Stimulated activated CD4-positive, alpha-beta T cell treated with anti-CD3 and anti-CD28 coated beads, Interleukin-4, amount 100 ng/mL, for 4 hours (primary cell): ENCODE measurements around the gene ATPAF1.
A peak's percentile ranks its signal among the peaks of the same experiment; 100 is the strongest.
"Not testable (repeated sequence)": the region's sequence is repeated elsewhere in the genome, so short reads cannot be mapped to it uniquely, and the experiment has no call there.

Experiments
- DNase-seq, 2 experiments: peaks; one replicate each; pipeline ENCODE4 v3.0.0-alpha.2; 2020

Gene ATPAF1

DNA sequence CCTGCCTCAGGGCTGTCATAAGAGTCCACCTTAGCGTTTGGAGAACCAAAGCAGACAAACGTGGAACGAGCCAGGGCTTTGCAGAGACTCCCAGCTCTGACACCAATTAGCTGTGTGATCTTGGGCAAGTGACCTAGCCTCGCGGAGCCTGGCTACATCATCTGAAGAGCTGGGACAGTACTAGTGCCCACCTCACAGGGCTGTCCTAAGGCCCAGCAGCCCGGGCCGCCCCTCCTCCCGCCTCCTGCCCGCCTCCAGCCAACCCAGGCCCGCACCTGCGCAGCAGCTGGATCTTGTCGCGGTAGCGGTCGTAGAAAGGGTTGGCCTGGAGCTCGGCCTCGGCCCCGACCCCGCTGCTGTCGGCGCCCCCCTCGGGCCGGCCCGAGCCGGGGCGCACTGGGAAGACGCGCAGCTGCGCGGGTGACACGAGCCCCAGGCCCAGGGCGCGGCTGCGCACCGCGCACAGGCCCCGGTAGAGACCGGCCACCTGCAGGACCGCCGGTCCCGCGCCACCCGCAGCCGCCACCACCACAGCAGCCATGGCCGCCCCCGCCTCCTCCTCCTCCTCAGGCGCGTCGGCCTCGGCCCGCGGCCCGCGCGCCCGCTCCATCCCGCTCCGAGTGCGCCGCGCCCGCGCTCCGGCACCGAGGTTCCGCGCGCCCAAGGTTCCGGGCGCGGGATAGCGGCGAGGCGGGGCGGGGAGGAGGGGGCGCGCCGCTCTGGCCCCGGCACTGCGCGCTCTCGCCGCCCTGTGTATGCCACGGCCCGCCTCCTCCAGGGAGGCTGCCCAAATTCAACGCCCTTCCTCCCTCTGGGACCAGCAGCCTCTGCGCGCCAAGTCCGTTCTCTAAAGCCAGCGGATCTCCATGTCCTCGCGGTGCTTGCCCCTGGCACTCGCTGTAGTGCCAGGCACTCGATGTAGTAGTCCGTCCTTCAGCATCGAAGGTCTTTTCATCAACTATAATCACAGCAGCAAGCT lies at the start of gene ATPAF1:
Gene ATPAF1, minus strand, starts transcription at position 583 of the 979 bp plus-strand sequence. Its CDS starts 42 bp downstream, at position 541.
- DNase-seq: peak; percentile 57 to 65

GRCh38 chr1:46717654-46718053 lies 49.5 kb upstream of the ATPAF1 start:
- no peak for DNase-seq

DNA sequence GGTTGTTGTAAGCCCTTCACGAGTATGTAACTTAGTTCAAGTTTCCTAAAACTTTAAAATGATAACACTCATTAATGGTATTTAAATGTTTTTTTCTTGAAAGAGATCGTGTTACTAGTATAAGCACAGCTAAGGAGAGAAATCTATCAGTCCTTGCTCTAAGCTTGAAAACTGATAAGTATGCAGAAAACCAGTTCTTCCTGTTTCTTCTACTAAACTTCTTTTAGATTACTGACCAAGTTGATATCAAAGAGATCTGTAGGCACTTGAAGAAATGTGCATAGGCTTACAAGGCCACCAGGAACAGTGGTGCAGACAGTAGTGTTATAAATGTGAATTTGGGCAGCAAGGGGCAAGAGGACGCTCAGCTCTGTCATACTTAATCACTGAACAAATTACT lies 46.8 kb upstream of the ATPAF1 start:
- no peak for DNase-seq

- no peak for DNase-seq
These were observed 40.0 kb upstream of the ATPAF1 start for GRCh38 chr1:46708121-46708520.

- no peak for DNase-seq
These were observed 37.2 kb upstream of the ATPAF1 start for GRCh38 chr1:46705408-46705807.

- no peak for DNase-seq
These were observed 35.9 kb upstream of the ATPAF1 start for GRCh38 chr1:46703927-46704641.

DNA sequence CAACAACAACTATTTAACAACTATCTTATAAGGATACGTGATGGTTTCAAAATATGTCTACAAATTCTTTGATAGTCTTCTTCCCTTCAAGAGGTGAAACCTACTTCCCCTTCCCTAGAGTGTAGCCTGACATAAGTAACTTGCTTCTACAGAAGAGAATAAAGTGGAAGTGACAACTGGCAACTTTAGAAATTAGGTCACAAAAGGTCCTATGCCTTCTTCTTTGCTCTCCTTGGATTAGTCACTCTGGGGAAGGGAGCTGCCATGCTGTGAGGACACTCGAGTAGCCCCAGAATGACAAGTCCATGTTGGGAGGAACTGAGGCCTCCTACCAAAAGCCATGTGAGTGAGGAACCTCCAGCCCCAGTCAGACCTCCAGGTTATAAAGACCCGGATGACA lies 31.5 kb upstream of the ATPAF1 start:
- DNase-seq: no peak

DNA sequence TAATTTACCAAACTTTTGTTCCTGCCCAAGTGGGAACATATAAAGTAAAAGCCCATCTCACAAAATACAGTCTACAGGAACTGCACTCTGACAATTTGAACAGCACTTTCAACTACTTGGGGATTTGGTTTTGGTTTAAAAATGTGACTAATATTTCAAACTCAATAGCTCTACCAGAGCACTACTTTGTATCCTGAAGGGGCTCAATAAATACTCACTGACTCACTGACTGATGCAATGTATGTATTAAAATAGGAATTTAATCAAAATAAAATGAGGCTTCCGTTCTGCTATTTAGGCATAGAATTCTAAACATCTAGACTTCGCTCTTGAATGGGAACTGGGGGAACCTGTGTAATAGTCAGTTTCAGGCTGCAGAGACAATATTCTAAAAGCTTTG lies 28.9 kb upstream of the ATPAF1 start:
- no peak for DNase-seq

- DNase-seq: not testable (repeated sequence)
These were observed 26.5 kb upstream of the ATPAF1 start for GRCh38 chr1:46694676-46695075.

DNA sequence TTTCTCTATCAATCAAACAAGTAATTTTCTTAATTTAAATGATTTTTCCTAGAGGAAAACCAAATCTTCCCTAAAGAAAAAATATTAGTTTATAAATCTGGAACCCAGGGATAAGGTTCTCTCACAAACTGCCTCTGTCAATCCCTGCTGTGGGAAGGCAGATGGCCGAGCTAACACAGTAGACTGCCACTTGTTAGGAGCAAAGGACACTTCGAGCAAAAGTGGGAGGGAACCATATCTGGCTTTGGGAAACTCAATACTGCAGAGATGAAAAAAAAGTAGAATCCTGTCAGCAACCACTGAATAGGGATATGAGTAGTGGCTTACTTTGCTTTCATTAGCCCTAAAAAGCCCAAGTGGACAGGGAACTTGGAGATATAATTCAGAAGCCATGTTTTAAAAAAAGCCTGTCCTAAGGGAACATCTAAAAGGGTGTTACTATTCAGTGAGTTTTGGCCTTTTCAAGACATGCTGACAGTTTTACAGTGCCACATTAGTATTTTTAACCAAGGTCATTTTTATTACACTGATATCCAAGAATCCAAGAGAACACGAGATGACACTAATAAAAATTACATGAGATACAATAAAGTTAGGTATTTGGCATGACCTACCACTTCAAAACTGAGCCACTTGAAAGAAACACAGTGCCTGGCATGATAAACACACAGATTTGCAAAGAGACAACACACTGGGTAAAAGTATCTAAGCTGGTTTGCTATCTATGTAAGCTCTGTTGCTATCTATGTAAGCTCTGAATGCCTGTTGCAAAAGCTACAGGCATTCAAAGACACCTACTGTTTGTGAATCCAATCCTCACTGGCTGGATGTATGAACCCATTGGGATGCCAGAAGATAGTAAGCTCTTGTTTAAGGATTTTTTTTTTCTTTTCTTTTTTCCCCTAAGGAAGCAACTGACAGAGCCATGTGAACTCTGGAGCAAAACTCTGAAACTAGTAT lies 24.9 kb upstream of the ATPAF1 start:
- no peak for DNase-seq

DNA sequence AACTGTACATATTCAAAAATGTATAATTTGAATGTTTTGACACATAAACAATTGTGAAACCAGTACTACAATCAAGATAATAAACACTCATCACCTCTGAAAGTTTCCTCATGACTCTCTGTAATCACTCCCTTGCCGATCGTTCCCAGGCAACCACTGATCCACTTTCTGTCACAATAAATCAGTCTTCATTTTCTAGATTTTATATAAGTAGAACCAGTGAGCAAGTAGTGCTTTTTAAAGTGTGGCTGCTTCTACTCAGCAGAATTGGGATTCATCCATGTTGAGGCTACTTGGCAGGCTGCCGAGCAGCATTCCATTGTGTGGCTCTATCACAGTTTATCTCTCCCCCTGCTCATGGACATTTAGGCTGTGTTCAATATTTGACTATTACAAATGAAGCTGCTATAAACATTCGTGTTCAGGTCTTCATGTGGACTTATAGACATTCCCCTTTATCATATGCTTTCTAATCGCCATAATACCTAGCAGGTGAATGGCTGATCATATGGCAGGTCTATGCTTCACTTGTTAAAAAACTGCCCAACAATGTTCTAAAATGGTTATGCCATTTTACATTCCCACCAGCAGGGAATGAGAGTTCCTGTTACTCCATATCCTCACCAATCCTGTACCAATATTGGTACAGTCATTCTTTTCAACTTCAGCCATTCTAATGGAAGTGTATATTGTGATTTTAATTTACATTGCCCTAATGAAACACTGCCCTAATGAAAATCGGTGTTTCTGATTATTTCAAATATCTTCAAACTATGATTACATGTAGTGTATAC lies 24.0 kb upstream of the ATPAF1 start:
- no peak for DNase-seq

GRCh38 chr1:46690931-46691421 lies 22.8 kb upstream of the ATPAF1 start:
- no peak for DNase-seq

DNA sequence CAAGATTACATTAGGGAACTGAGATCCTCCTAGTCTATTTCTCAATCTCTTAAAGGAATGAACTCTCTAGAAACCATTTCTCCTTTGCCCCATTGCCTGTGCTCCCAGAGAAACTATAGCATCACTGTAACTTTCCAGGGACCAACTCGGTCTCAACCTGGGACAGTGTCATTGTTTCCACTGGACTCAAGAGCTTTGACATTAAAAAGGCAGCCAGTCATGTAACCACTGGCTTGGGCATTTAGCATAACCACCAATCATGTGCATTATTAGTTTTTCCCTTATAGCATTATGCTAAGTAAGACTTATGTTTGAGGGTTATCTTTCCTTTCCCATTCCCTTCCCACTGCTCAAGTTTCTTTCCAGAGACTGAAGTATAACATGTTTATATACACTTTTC lies 21.7 kb upstream of the ATPAF1 start:
- no peak for DNase-seq

DNA sequence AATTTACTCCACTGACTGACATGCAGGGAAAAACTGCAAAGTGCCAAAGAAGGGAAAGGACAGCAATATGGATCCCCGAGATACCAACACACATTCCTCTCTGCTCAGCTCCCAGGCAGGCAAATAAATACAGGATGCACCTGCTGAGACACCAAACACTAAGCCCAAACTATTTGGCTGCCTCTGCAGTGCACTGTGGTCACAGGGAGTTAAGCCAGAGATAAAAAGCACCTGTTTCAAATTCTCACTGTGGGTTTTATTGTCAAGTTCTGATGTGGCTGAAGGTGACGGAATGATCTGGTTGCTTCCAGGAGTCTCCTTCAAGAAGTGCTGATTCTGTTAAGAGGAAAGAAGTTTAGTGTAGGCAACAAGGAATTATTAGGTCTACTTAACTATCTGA lies 21.2 kb upstream of the ATPAF1 start:
- no peak for DNase-seq

DNA sequence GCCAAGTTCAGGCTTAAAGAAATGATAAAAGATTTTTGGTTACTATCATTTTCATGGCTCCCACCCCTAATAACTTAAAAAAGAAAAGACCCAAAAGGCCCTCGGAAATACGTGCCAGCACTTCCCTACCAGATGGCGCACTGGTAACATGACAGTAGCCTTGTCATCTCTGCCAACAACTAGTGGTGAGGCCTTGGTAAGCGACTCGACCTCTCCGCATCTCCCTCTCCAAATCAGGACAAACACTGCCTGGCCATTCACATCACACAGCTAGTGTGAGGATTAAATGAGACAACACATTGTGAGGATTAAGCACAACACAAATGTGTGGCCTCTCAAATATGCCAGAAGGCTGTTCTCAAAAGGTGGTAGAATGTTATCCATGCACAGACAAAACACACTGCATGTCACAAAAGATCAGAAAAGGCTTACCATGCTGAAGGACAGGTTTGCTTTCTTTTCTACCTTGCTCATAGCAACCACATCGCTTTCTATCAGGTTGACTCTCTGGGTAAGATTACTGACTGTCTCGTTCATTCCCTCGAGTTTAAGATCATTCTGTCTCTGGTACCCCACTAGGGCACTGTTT lies 19.9 kb upstream of the ATPAF1 start:
- no peak for DNase-seq

DNA sequence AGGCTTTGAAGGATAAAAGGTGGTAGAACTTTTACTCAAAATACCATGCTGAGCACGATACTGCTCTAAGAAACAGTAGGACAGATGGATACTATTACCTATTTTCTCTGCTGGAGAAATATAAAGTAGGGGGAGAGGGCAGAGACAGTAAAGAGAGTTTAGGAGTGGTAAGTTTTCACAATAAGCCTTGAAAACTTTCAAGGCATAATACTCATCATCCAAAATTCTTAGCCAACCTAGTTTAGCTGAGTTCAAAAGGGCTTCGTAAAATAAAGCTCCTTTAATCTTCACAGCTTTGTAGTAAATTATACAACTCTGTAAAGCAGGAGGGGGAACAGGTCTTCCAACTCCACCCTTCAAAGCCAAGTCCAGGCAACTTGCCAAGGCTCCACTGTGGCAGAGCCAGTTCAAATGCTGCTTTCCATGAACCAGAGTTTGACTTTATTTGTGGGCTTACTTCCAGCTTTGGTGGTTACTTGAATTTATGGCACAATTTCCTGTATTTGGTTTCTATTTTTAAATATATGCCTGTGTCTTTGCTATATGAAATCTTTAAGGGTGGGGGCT lies 19.0 kb upstream of the ATPAF1 start:
- DNase-seq: no peak

DNA sequence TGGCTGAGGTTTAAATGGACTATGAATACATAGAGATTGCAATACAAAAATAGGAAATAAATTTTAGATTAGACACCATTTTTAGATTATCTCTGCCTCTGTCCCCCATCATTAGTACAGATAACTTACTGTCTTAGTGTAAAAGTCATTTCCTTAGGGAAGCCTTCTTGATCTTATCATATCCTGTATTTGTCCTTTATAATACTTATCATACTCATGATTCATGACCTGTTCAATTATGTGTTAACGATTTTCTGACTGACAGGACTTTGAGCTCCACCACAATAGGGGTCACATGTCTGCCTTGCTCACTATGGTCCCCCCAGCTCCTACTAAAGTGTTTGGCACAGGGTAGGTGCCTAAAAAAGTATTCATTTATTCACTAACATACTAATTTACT lies 18.1 kb upstream of the ATPAF1 start:
- no peak for DNase-seq

GRCh38 chr1:46684670-46685069 lies 16.5 kb upstream of the ATPAF1 start:
- no peak for DNase-seq

GRCh38 chr1:46682064-46682463 lies 13.9 kb upstream of the ATPAF1 start:
- DNase-seq: no peak

GRCh38 chr1:46681333-46682034 lies 13.3 kb upstream of the ATPAF1 start:
- DNase-seq: no peak
